OCI-LY7 (cell line): ENCODE measurements around the gene MLYCD. TPM values are rescaled to one million over a fixed set of nuclear protein-coding genes. Genes with fewer than 3 reads are reported as not detected.
A peak's percentile ranks its signal among the peaks of the same experiment; 100 is the strongest.

Experiments
- Bru-seq: library from RNA; stranded (reverse); fragments of 400-500 nt; gene quantifications from one replicate; lab custom pipeline; 2021; lab: Mats Ljungman, UMichigan
- BruChase-seq, 2 experiments: library from RNA; stranded (reverse); fragments of 400-500 nt; gene quantifications; one replicate each; lab custom pipeline; 2021; lab: Mats Ljungman, UMichigan
- BruUV-seq: library from RNA; stranded (reverse); fragments of 400-500 nt; replicated peaks from 2 replicates; lab custom pipeline; 2021; lab: Mats Ljungman, UMichigan
- CTCF ChIA-PET: fragments of 300-600 bp; sonication (Branson Sonifier 250); formaldehyde crosslinking; loops from one replicate; lab custom pipeline; 2022; ENCODE audit warnings: antibody characterized with exemption; ENCODE audit not compliant: unreplicated experiment; lab: Charles Lee
- POLR2A ChIA-PET: fragments of 300-600 bp; sonication (Branson Sonifier 250); formaldehyde crosslinking; loops from one replicate; lab custom pipeline; 2022; ENCODE audit warnings: antibody characterized with exemption; lab: Charles Lee
- DNase-seq: peaks from one replicate; pipeline ENCODE4 v3.0.0-alpha.2; 2015; ENCODE audit warnings: low spot score
- H2AFZ ChIP-seq: fragments of 200-600 bp; sonication (generic), shearing (Covaris generic); 2 replicates; pipeline ENCODE4 v1.6.1; 2014; ENCODE audit warnings: mild to moderate bottlenecking, antibody characterized with exemption, low read length, moderate library complexity
- H3K27ac ChIP-seq: fragments of 200-600 bp; sonication (generic); 2 replicates; pipeline ENCODE4 v1.5.1; 2014; ENCODE audit warnings: mixed run types, low read depth, mild to moderate bottlenecking, moderate library complexity, low read length, inconsistent platforms; ENCODE audit not compliant: poor library complexity, severe bottlenecking
- H3K36me3 ChIP-seq: fragments of 200-600 bp; sonication (generic); 2 replicates; pipeline ENCODE4 v1.6.1; 2014; ENCODE audit warnings: mild to moderate bottlenecking, antibody characterized with exemption, low read length, moderate library complexity, mixed read lengths; ENCODE audit not compliant: insufficient read depth
- H3K4me1 ChIP-seq: fragments of 200-600 bp; sonication (generic); 2 replicates; pipeline ENCODE4 v1.5.1; 2014; ENCODE audit warnings: mild to moderate bottlenecking, low read length; ENCODE audit not compliant: insufficient read depth, poor library complexity, severe bottlenecking
- H3K4me2 ChIP-seq: fragments of 200-600 bp; sonication (generic); 2 replicates; pipeline ENCODE4 v1.6.1; 2014; ENCODE audit warnings: mild to moderate bottlenecking, low read length
- H3K4me3 ChIP-seq: fragments of 200-600 bp; sonication (generic); 2 replicates; pipeline ENCODE4 v1.5.1; 2014; ENCODE audit warnings: mild to moderate bottlenecking, low read depth, low read length; ENCODE audit not compliant: poor library complexity, severe bottlenecking
- H3K79me2 ChIP-seq: fragments of 200-600 bp; sonication (generic); 2 replicates; pipeline ENCODE4 v1.6.1; 2016; ENCODE audit warnings: low read depth, mild to moderate bottlenecking, low read length, moderate library complexity, mixed read lengths; ENCODE audit not compliant: insufficient read depth
- H3K9me2 ChIP-seq: fragments of 200-600 bp; sonication (generic); 2 replicates; pipeline ENCODE4 v1.6.1; 2016; ENCODE audit warnings: mild to moderate bottlenecking, low read length, mixed read lengths; ENCODE audit not compliant: insufficient read depth
- H3K9me3 ChIP-seq: fragments of 200-600 bp; sonication (generic); 2 replicates; pipeline ENCODE4 v1.6.1; 2014; ENCODE audit warnings: mild to moderate bottlenecking, mixed run types, low read length, mixed read lengths
- H4K20me1 ChIP-seq: fragments of 200-600 bp; sonication (generic); 2 replicates; pipeline ENCODE4 v1.6.1; 2014; ENCODE audit warnings: mild to moderate bottlenecking, antibody characterized with exemption, low read length, moderate library complexity, mixed read lengths; ENCODE audit not compliant: insufficient read depth
- EZH2phosphoT487 ChIP-seq: fragments of 200-600 bp; sonication (generic); IDR thresholded peaks from 2 replicates; pipeline ENCODE4 v1.6.1; 2018; ENCODE audit warnings: low read depth, borderline replicate concordance, mild to moderate bottlenecking, mixed run types, antibody characterized with exemption, low read length, moderate library complexity, mixed read lengths
- intact Hi-C: fragments of 100-400 bp; cut with micrococcal nuclease; formaldehyde crosslinking; loops from one replicate; pipeline ENCODE4 v1.10.0; 2022; ENCODE audit not compliant: unreplicated experiment
- long read RNA-seq: library from polyadenylated mRNA; stranded (forward); transcript quantifications from one replicate; pipeline ENCODE4 v2.0.0, GENCODE V29; 2022
- total RNA-seq, 2 experiments: library from RNA; depleted of rRNA in 1 of 2; stranded (reverse); fragments of >200 nt in 1 of 2; shearing (Covaris generic) in 1 of 2; gene quantifications; 2 replicates each; pipeline ENCODE4 v1.2.3, GENCODE V29; 2014 to 2022
- TF ChIP-seq, protein P1 (sequence below): fragments of 200-600 bp; sonication (generic); conservative IDR thresholded peaks from 2 replicates; pipeline ENCODE4 v1.5.1; 2014; ENCODE audit warnings: mild to moderate bottlenecking, antibody characterized with exemption, low read length, moderate library complexity, mixed read lengths

The MLYCD gene
- total RNA-seq (2014; rRNA removed; shearing (Covaris generic)) (3.2 and 3.5 TPM in 2 replicates), total RNA-seq (2022) (10.9 and 11.1 TPM in 2 replicates), Bru-seq, nascent RNA (percentile 63 among the genes with signal in this experiment), BruChase-seq, experiment 1, labeled RNA remaining after a 6-hour chase (percentile 63 among the genes with signal in this experiment), BruChase-seq, experiment 2, labeled RNA remaining after a 2-hour chase (percentile 62 among the genes with signal in this experiment)
- long read RNA-seq, full-length matches to known transcripts: 17 of 25 reads
- long read RNA-seq, partial matches to known transcripts: 3 of 25 reads
- long read RNA-seq, other reads (novel, unspliced or antisense): 5 of 25 reads

DNA sequence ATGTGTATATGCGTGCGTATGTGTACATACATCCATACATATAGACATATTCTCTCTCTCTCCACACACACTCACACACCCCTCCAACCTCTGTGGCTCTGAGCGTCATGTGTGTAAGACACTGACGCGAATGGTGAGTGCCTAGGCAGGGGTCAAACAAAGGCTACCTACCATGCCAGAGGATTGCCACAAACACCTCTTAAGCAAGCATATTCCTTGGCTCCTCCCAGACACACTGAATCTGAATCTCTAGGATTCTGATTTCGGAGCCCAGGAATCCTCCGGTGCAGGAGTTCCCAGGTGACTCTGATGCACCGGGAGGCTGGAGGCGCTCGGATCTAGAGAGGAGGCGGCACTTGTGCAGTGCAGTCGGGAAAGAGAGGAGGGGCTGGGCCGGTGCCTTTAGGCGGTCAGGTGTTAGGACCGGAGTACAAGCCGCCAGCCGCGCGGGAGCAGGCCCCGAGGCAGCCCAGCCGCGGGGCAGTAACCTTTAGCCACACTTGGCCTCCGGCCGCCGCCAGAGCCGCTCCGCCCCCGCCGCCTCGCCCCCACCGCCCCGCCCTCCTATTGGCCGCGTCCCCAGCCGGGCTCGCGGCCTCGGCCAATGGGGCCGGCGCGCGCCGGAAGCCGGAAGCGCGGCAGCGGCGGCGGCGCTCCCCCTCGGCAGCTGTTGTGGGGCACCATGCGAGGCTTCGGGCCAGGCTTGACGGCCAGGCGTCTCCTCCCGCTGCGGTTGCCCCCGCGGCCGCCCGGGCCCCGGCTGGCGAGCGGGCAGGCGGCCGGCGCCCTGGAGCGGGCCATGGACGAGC lies at the start of gene MLYCD:
MLYCD (plus strand) TSS at position 653 of the 809 bp plus-strand sequence; CDS start at position 683, 30 bp downstream.
- CTCF ChIA-PET: no interaction called here
- no peaks in the 10 kb centered on the region for H3K9me2 ChIP-seq
- no peak within 1 kb of the TSS for H3K27ac ChIP-seq
- no peaks in the 10 kb centered on the region for H3K36me3 ChIP-seq
- H3K4me2 ChIP-seq: peak within 1 kb of the TSS; percentile 94
- H3K79me2 ChIP-seq: peaks cover 4% of the 10 kb centered on the region; the same call in 1 of the 2 replicates
- peak within 1 kb of the TSS; percentile 100 for H2AFZ ChIP-seq
- peaks cover 13% of the 10 kb centered on the region for H3K4me1 ChIP-seq
- H3K4me3 ChIP-seq: peak within 1 kb of the TSS; percentile 81
- intact Hi-C loops: loop anchor here (5.0 kb wide), 1 partner anchor 91 kb away; the partner anchor contains the start of gene HSBP1
- POLR2A ChIA-PET: interaction anchor here (0.5 to 1.2 kb wide), 3 partner anchors 10 to 115 kb away, joined by 3 to 6 read pairs (median 3); no protein-coding TSS in a partner anchor
- no peaks in the 10 kb centered on the region for H3K9me3 ChIP-seq
- no TSS peak for BruUV-seq
- peak; percentile 84 for DNase-seq
- H4K20me1 ChIP-seq: no peaks in the 10 kb centered on the region; the same call in 1 of the 2 replicates
- TF ChIP-seq, protein P1, sequence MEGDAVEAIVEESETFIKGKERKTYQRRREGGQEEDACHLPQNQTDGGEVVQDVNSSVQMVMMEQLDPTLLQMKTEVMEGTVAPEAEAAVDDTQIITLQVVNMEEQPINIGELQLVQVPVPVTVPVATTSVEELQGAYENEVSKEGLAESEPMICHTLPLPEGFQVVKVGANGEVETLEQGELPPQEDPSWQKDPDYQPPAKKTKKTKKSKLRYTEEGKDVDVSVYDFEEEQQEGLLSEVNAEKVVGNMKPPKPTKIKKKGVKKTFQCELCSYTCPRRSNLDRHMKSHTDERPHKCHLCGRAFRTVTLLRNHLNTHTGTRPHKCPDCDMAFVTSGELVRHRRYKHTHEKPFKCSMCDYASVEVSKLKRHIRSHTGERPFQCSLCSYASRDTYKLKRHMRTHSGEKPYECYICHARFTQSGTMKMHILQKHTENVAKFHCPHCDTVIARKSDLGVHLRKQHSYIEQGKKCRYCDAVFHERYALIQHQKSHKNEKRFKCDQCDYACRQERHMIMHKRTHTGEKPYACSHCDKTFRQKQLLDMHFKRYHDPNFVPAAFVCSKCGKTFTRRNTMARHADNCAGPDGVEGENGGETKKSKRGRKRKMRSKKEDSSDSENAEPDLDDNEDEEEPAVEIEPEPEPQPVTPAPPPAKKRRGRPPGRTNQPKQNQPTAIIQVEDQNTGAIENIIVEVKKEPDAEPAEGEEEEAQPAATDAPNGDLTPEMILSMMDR: no peak
- no peak for TF ChIP-seq EZH2phosphoT487

DNA sequence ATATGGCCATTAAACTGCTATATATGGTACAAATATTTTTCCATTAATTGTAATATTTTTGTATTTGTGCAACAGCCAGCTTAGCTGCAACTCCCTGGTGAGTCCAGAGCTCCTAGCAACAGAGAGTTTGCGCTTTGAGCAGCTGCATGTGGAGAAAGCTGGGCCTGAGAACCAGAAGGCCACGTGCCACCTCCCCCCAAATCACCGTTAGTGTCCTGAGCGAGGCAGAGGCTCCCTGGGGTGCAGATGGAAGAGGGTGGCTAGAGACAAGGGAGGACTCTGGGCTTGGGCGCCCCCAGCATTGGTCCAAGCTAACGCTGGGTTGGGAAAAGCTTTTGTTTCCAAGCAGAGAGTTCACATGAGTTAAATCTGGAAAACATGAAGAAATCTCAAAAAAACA lies 49.5 kb upstream of the MLYCD start:
- Histone ChIP-seq H3K4me3 (no peak overlapping the region), H3K9me2 (no peaks in the 10 kb centered on the region), H3K4me1 (peaks cover 4% of the 10 kb centered on the region), H3K36me3 (no peaks in the 10 kb centered on the region), H4K20me1 (no peaks in the 10 kb centered on the region), H2AFZ (no peak overlapping the region), H3K27ac (no peak overlapping the region), H3K9me3 (no peaks in the 10 kb centered on the region), H3K79me2 (no peaks in the 10 kb centered on the region), H3K4me2 (no peak overlapping the region)
- no TSS peak for BruUV-seq
- ChIA-PET POLR2A (interaction anchor here (0.7 kb wide), 1 partner anchor 401 kb away, joined by 3 read pairs; no protein-coding TSS in a partner anchor), CTCF (no interaction called here)
- no peak for DNase-seq
- TF ChIP-seq, protein P1: no peak
- TF ChIP-seq EZH2phosphoT487: no peak
- intact Hi-C loops: no loop called here
